IMR-90 (cell line): ENCODE measurements around the gene SECISBP2. TPM values are rescaled to one million over a fixed set of nuclear protein-coding genes. Genes with fewer than 3 reads are reported as not detected.

Experiments used
- ATAC-seq: fragments of 200-7000 bp; cut with Tn5 transposase; 2 replicates; pipeline ENCODE4 v1.9.1; 2020; ENCODE audit warnings: low read depth, mild to moderate bottlenecking, moderate library complexity
- BruUV-seq: library from RNA; stranded (reverse); fragments of 400-500 nt; replicated peaks from 2 replicates; lab custom pipeline; 2021; lab: Mats Ljungman, UMichigan
- CTCF ChIA-PET: fragments of 300-600 bp; formaldehyde crosslinking; extraction: SDS; loops from one replicate; lab custom pipeline; 2021; ENCODE audit warnings: antibody characterized with exemption; lab: Yijun Ruan, JAX
- POLR2A ChIA-PET: fragments of 300-600 bp; sonication (Branson Sonifier 250); formaldehyde crosslinking; loops from one replicate; lab custom pipeline; 2022; ENCODE audit warnings: antibody characterized with exemption; ENCODE audit not compliant: unreplicated experiment; lab: Charles Lee
- DNase-seq: peaks from one replicate; pipeline ENCODE4 v3.0.0; 2013
- H2AFZ ChIP-seq: replicated peaks from 2 replicates; pipeline ENCODE3; 2013; ENCODE audit warnings: low read length, mild to moderate bottlenecking; ENCODE audit not compliant: poor library complexity
- H2AK5ac ChIP-seq: 2 replicates; pipeline ENCODE4 v1.6.1; 2013; ENCODE audit warnings: low read depth, low read length, inconsistent platforms
- H2AK9ac ChIP-seq: replicated peaks from 2 replicates; pipeline ENCODE3; 2013; ENCODE audit warnings: mild to moderate bottlenecking, low read depth, low read length, moderate library complexity; ENCODE audit not compliant: poor library complexity
- H2BK120ac ChIP-seq: 2 replicates; pipeline ENCODE4 v1.6.1; 2013; ENCODE audit warnings: low read depth, low read length, inconsistent platforms
- H2BK15ac ChIP-seq: 3 replicates; pipeline ENCODE4 v1.6.1; 2013; ENCODE audit warnings: low read depth, low read length, inconsistent platforms
- H2BK20ac ChIP-seq: 2 replicates; pipeline ENCODE4 v1.6.1; 2013; ENCODE audit warnings: low read depth, mild to moderate bottlenecking, inconsistent platforms, low read length, moderate library complexity
- H2BK5ac ChIP-seq: 2 replicates; pipeline ENCODE4 v1.6.1; 2013; ENCODE audit warnings: mild to moderate bottlenecking, low read depth, low read length, inconsistent platforms; ENCODE audit not compliant: poor library complexity, severe bottlenecking
- H3K14ac ChIP-seq: replicated peaks from 2 replicates; pipeline ENCODE4 v1.6.1; 2013; ENCODE audit warnings: low read depth, low read length, inconsistent platforms
- H3K18ac ChIP-seq: 2 replicates; pipeline ENCODE4 v1.6.1; 2013; ENCODE audit warnings: low read depth, low read length, control low read depth
- H3K23ac ChIP-seq: 2 replicates; pipeline ENCODE4 v1.6.1; 2013; ENCODE audit warnings: low read depth, low read length, inconsistent platforms
- H3K27ac ChIP-seq: 2 replicates; pipeline ENCODE4 v1.5.1; 2013; ENCODE audit warnings: mild to moderate bottlenecking, control low read depth, low read length; ENCODE audit not compliant: insufficient read depth
- H3K27me3 ChIP-seq: 2 replicates; pipeline ENCODE4 v1.6.1; 2013; ENCODE audit warnings: low read length; ENCODE audit not compliant: control insufficient read depth, insufficient read depth
- H3K36me3 ChIP-seq: 2 replicates; pipeline ENCODE4 v1.6.1; 2013; ENCODE audit warnings: low read length, mixed read lengths; ENCODE audit not compliant: control insufficient read depth, insufficient read depth
- H3K4ac ChIP-seq: 2 replicates; pipeline ENCODE4 v1.6.1; 2013; ENCODE audit warnings: low read depth, low read length, inconsistent platforms
- H3K4me1 ChIP-seq: 2 replicates; pipeline ENCODE4 v1.6.1; 2013; ENCODE audit warnings: low read length, mixed read lengths; ENCODE audit not compliant: control insufficient read depth, insufficient read depth
- H3K4me2 ChIP-seq: 2 replicates; pipeline ENCODE4 v1.6.1; 2013; ENCODE audit warnings: low read depth, mild to moderate bottlenecking, control low read depth, low read length, moderate library complexity
- H3K4me3 ChIP-seq: 2 replicates; pipeline ENCODE4 v1.5.1; 2013; ENCODE audit warnings: low read depth, mild to moderate bottlenecking, control low read depth, low read length, moderate library complexity; ENCODE audit not compliant: insufficient read depth
- H3K56ac ChIP-seq: 2 replicates; pipeline ENCODE4 v1.6.1; 2013; ENCODE audit warnings: low read length, inconsistent platforms; ENCODE audit not compliant: insufficient read depth; ENCODE audit errors: extremely low read depth
- H3K79me1 ChIP-seq, 2 experiments: 2 replicates each; pipeline ENCODE4 v1.6.1; 2013; ENCODE audit warnings: low read length in 2 of 2, inconsistent platforms in 1 of 2, low read depth in 1 of 2
- H3K9ac ChIP-seq: 2 replicates; pipeline ENCODE4 v1.6.1; 2013; ENCODE audit warnings: low read depth, low read length, control low read depth
- H3K9me1 ChIP-seq: 2 replicates; pipeline ENCODE4 v1.6.1; 2013; ENCODE audit warnings: low read length, inconsistent platforms; ENCODE audit not compliant: insufficient read depth
- H3K9me3 ChIP-seq: 2 replicates; pipeline ENCODE4 v1.6.1; 2013; ENCODE audit warnings: low read length; ENCODE audit not compliant: control insufficient read depth, insufficient read depth
- H4K20me1 ChIP-seq: 2 replicates; pipeline ENCODE4 v1.6.1; 2013; ENCODE audit warnings: low read length, inconsistent platforms; ENCODE audit not compliant: insufficient read depth
- H4K5ac ChIP-seq: 2 replicates; pipeline ENCODE4 v1.6.1; 2013; ENCODE audit warnings: mild to moderate bottlenecking, low read depth, low read length, control low read depth
- H4K8ac ChIP-seq, 2 experiments: 2 replicates each; pipeline ENCODE4 v1.6.1; 2013; ENCODE audit warnings: low read depth in 2 of 2, low read length in 2 of 2, control low read depth in 1 of 2, inconsistent platforms in 1 of 2
- H4K91ac ChIP-seq: 2 replicates; pipeline ENCODE4 v1.6.1; 2013; ENCODE audit warnings: low read depth, low read length, inconsistent platforms; ENCODE audit not compliant: insufficient read depth
- BHLHE40 ChIP-seq: fragments of 150-350 bp; IDR thresholded peaks from 2 replicates; pipeline ENCODE4 v1.6.1; 2016; ENCODE audit warnings: mild to moderate bottlenecking, low read depth, low read length
- CEBPB ChIP-seq: IDR thresholded peaks from 2 replicates; pipeline ENCODE4 v1.6.1; 2012; ENCODE audit warnings: low read depth, low read length, improper control_type of control experiment
- CHD1 ChIP-seq: IDR thresholded peaks from 2 replicates; pipeline ENCODE4 v1.6.1; 2012; ENCODE audit warnings: low read depth, low read length, improper control_type of control experiment
- CTCF ChIP-seq: conservative IDR thresholded peaks from 2 replicates; pipeline ENCODE4 v1.5.1; 2012; ENCODE audit warnings: mild to moderate bottlenecking, low read depth, low read length, improper control_type of control experiment
- FOS ChIP-seq: fragments of 150-350 bp; IDR thresholded peaks from 2 replicates; pipeline ENCODE4 v1.6.1; 2016; ENCODE audit warnings: low read depth, low read length
- MAFK ChIP-seq: IDR thresholded peaks from 2 replicates; pipeline ENCODE4 v1.6.1; 2012; ENCODE audit warnings: low read depth, low read length, improper control_type of control experiment
- MAZ ChIP-seq: IDR thresholded peaks from 2 replicates; pipeline ENCODE4 v1.6.1; 2012; ENCODE audit warnings: low read depth, mild to moderate bottlenecking, low read length, improper control_type of control experiment, moderate library complexity, borderline replicate concordance
- MXI1 ChIP-seq: IDR thresholded peaks from 2 replicates; pipeline ENCODE4 v1.6.1; 2012; ENCODE audit warnings: low read depth, mild to moderate bottlenecking, low read length, moderate library complexity, borderline replicate concordance
- NFE2L2 ChIP-seq: fragments of 150-350 bp; IDR thresholded peaks from 2 replicates; pipeline ENCODE4 v1.6.1; 2016; ENCODE audit warnings: low read depth, mild to moderate bottlenecking, low read length
- POLR2A ChIP-seq: IDR thresholded peaks from 2 replicates; pipeline ENCODE4 v1.6.1; 2012; ENCODE audit warnings: mild to moderate bottlenecking, low read depth, low read length
- RAD21 ChIP-seq: IDR thresholded peaks from 2 replicates; pipeline ENCODE4 v1.6.1; 2012; ENCODE audit warnings: low read length, improper control_type of control experiment
- RCOR1 ChIP-seq: IDR thresholded peaks from 2 replicates; pipeline ENCODE4 v1.6.1; 2012; ENCODE audit warnings: mild to moderate bottlenecking, low read length, improper control_type of control experiment; ENCODE audit not compliant: insufficient replicate concordance
- RFX5 ChIP-seq: IDR thresholded peaks from 2 replicates; pipeline ENCODE4 v1.8.0; 2012; ENCODE audit warnings: low read depth, mild to moderate bottlenecking, low read length, moderate library complexity
- SMC3 ChIP-seq: fragments of 150-350 bp; IDR thresholded peaks from 2 replicates; pipeline ENCODE4 v1.6.1; 2016; ENCODE audit warnings: low read depth, mild to moderate bottlenecking, antibody characterized with exemption, low read length, moderate library complexity
- USF2 ChIP-seq: fragments of 150-350 bp; IDR thresholded peaks from 2 replicates; pipeline ENCODE4 v1.6.1; 2017; ENCODE audit warnings: mild to moderate bottlenecking, antibody characterized with exemption, low read length, low read depth
- WGBS, 2 experiments: methylation state at CpG; one replicate each; pipeline versions ENCODE4 v1.1.5 to v1.1.7; 2013; ENCODE audit warnings: missing lambda C conversion rate in 2 of 2; ENCODE audit not compliant: insufficient read length in 1 of 2; ENCODE audit errors: extremely low coverage in 2 of 2; 5-methylcytosine and 5-hydroxymethylcytosine counted together
- dilution Hi-C: fragments of 300-500 bp; cut with HindIII; formaldehyde crosslinking; loops from one replicate; pipeline ENCODE4 v1.14.3; 2018; ENCODE audit warnings: low sequenced_read_pairs; ENCODE audit not compliant: unreplicated experiment
- in situ Hi-C: fragments of 300-500 bp; cut with MboI; formaldehyde crosslinking; loops from 3 replicates; pipeline ENCODE4 v1.14.3; 2019; ENCODE audit warnings: low sequenced_read_pairs, inconsistent platforms, mixed read lengths
- intact Hi-C: fragments of 100-400 bp; cut with micrococcal nuclease; formaldehyde crosslinking; loops from 2 replicates; pipeline ENCODE4 v1.10.0; 2022
- polyA plus RNA-seq, 3 experiments: library from polyadenylated mRNA; depleted of rRNA; stranded (reverse); fragments of >200 nt; gene quantifications; 2 replicates each; pipeline ENCODE4 v1.2.3, GENCODE V29; 2012; ENCODE audit warnings: low replicate concordance in 1 of 3
- total RNA-seq: library from RNA; depleted of rRNA; stranded (reverse); fragments of >200 nt; gene quantifications from 2 replicates; pipeline ENCODE4 v1.2.3, GENCODE V29; 2012
- TF ChIP-seq, protein P1 (sequence below): fragments of 150-350 bp; IDR thresholded peaks from 2 replicates; pipeline ENCODE4 v1.6.1; 2016; ENCODE audit warnings: low read depth, mild to moderate bottlenecking, low read length, moderate library complexity, borderline replicate concordance

The SECISBP2 gene
- total and polyA plus RNA-seq, 2 of the 4 experiments (the other 2 are of a cell fraction), result 16.4 to 18.8 TPM

DNA sequence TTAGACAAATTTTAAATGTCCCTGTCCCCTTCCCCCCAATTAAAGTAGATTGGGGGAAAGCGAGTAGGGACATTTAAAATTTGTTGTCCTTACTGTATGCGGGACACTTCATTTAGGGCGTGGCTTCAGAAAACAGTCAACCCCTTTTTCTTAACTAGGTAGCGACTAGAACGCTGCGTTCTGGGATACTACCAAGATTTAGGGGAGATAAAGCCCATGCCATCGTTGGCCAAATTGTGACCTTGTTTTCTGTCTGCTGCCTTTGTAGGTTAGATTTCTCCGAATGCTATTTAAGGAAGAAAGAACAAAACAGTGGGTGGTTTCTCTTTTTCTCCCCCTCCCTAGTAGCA lies 6.1 kb upstream of the SECISBP2 start:
- ChIA-PET CTCF (interaction anchor here (1.0 kb wide), 1 partner anchor 33 kb away, joined by 3 read pairs; no protein-coding TSS in a partner anchor), POLR2A (no interaction called here)
- Histone ChIP-seq H3K79me1 (peaks cover 8 to 13% of the 10 kb centered on the region in 2 experiments), H2BK5ac (peak overlapping the region; percentile 86), H3K27ac (peak overlapping the region; percentile 77), H3K14ac (peak overlapping the region; percentile 68; the same call in 1 of the 2 replicates), H4K5ac (peak overlapping the region; percentile 22; the same call in 1 of the 2 replicates), H2AFZ (no peak overlapping the region), H3K23ac (peak overlapping the region; percentile 70; the same call in 1 of the 2 replicates), H2AK9ac (no peak overlapping the region), H3K18ac (peak overlapping the region; percentile 63; the same call in 1 of the 2 replicates), H4K91ac (no peak overlapping the region), H2BK15ac (peak overlapping the region; percentile 45; the same call in 2 of the 3 replicates), H3K4me2 (peak overlapping the region; percentile 100), H4K8ac (peak overlapping the region; percentile 27 to 66; a peak in 1 of 4 replicates), H3K9me3 (no peaks in the 10 kb centered on the region), H3K4ac (peak overlapping the region; percentile 8; the same call in 1 of the 2 replicates), H3K9ac (peak overlapping the region; percentile 87), H3K4me3 (peak overlapping the region; percentile 57), H4K20me1 (no peaks in the 10 kb centered on the region; the same call in 1 of the 2 replicates), H3K4me1 (peaks cover 3% of the 10 kb centered on the region), H3K36me3 (peaks cover 2% of the 10 kb centered on the region), H3K9me1 (no peaks in the 10 kb centered on the region; the same call in 1 of the 2 replicates), H2BK120ac (peak overlapping the region; percentile 17; the same call in 1 of the 2 replicates), H3K56ac (peak overlapping the region; percentile 90), H3K27me3 (no peaks in the 10 kb centered on the region), H2BK20ac (no peak overlapping the region; the same call in 1 of the 2 replicates), H2AK5ac (no peak overlapping the region)
- DNase-seq (no peak), ATAC-seq (no peak)
- dilution Hi-C loops, result no loop called here
- intact Hi-C loops, result loop anchor here (1.0 to 10.0 kb wide), 7 partner anchors 132 to 1597 kb away; no protein-coding TSS in a partner anchor
- BruUV-seq, result TSS peak; percentile 51
- in situ Hi-C loops, result no loop called here
- WGBS, 2 experiments, result no CpG with 5 or more reads among the region's 8 CpGs
- peak; percentile 42; the same call in 1 of the 2 replicates for TF ChIP-seq POLR2A
- no peak for TF ChIP-seq RCOR1
- no peak for TF ChIP-seq NFE2L2
- no peak for TF ChIP-seq MAFK
- TF ChIP-seq CEBPB, result no peak
- no peak for TF ChIP-seq MAZ
- TF ChIP-seq MXI1, result no peak
- no peak for TF ChIP-seq RFX5
- TF ChIP-seq SMC3, result no peak
- no peak for TF ChIP-seq RAD21
- TF ChIP-seq, protein P1, sequence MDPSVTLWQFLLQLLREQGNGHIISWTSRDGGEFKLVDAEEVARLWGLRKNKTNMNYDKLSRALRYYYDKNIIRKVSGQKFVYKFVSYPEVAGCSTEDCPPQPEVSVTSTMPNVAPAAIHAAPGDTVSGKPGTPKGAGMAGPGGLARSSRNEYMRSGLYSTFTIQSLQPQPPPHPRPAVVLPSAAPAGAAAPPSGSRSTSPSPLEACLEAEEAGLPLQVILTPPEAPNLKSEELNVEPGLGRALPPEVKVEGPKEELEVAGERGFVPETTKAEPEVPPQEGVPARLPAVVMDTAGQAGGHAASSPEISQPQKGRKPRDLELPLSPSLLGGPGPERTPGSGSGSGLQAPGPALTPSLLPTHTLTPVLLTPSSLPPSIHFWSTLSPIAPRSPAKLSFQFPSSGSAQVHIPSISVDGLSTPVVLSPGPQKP, result no peak
- TF ChIP-seq CTCF, result no peak
- TF ChIP-seq USF2, result no peak
- no peak for TF ChIP-seq FOS
- TF ChIP-seq CHD1, result 0 out of 2 replicates have a peak, but pooled peaks have one; percentile 23
- no peak for TF ChIP-seq BHLHE40
